ENCODE measurements around the gene MOSPD3.

- no peak for TF ChIP-seq ZNF274 (IDR thresholded peaks at IDR 0.05; ENCODE audit: low read depth, low read length)
- no peak for TF ChIP-seq SUZ12 (IDR thresholded peaks at IDR 0.05; ENCODE audit: extremely low read depth, insufficient read depth, insufficient read length)
Observed at GRCh38 chr7:100582650-100583049, 29.7 kb upstream of the MOSPD3 start.
